SU-DHL-6 (cell line): ENCODE measurements around the gene MEIS3.

Source experiments
- H2AFZ ChIP-seq: fragments of 200-600 bp; sonication (generic); 2 replicates; pipeline ENCODE4 v1.6.1; 2014; ENCODE audit warnings: low read depth, mild to moderate bottlenecking, moderate library complexity, mixed read lengths, antibody characterized with exemption, low read length; ENCODE audit not compliant: severe bottlenecking
- H3F3A ChIP-seq: fragments of 200-600 bp; shearing (Covaris generic); 2 replicates; pipeline ENCODE4 v1.6.0; 2016; ENCODE audit warnings: antibody characterized with exemption, mild to moderate bottlenecking; ENCODE audit not compliant: insufficient read depth
- H3K27ac ChIP-seq: fragments of 200-600 bp; sonication (generic); 2 replicates; pipeline ENCODE4 v1.5.1; 2016; ENCODE audit warnings: low read depth, mild to moderate bottlenecking, low read length, moderate library complexity, mixed read lengths
- H3K27me3 ChIP-seq: fragments of 200-600 bp; sonication (generic), shearing (Covaris generic); 2 replicates; pipeline ENCODE4 v1.6.0; 2014; ENCODE audit warnings: mild to moderate bottlenecking, low read length
- H3K36me3 ChIP-seq: fragments of 200-600 bp; sonication (generic); 2 replicates; pipeline ENCODE4 v1.6.1; 2014; ENCODE audit warnings: mild to moderate bottlenecking, low read length, mixed read lengths
- H3K4me2 ChIP-seq: fragments of 300-600, 200-600 bp; shearing (Covaris generic), sonication (generic); 2 replicates; pipeline ENCODE4 v1.6.0; 2014; ENCODE audit warnings: low read length, low read depth, mild to moderate bottlenecking; ENCODE audit not compliant: poor library complexity, severe bottlenecking
- H3K4me3 ChIP-seq: fragments of 200-600 bp; sonication (generic); 2 replicates; pipeline ENCODE4 v1.5.1; 2014; ENCODE audit warnings: antibody characterized with exemption, low read length, mild to moderate bottlenecking, mixed read lengths; ENCODE audit not compliant: insufficient read depth, poor library complexity, severe bottlenecking
- H3K79me2 ChIP-seq: fragments of 200-600 bp; sonication (generic); 2 replicates; pipeline ENCODE4 v1.6.1; 2014; ENCODE audit warnings: mild to moderate bottlenecking, low read length, moderate library complexity; ENCODE audit not compliant: insufficient read depth
- H3K9ac ChIP-seq: fragments of 200-600 bp; sonication (generic); 2 replicates; pipeline ENCODE4 v1.7.0; 2014; ENCODE audit warnings: mild to moderate bottlenecking, low read length
- H3K9me2 ChIP-seq: fragments of 200-600 bp; sonication (generic); replicated peaks from 2 replicates; pipeline ENCODE4 v1.6.1; 2014; ENCODE audit warnings: low read length; ENCODE audit not compliant: insufficient read depth
- H3K9me3 ChIP-seq: fragments of 200-600 bp; sonication (generic); 2 replicates; pipeline ENCODE4 v1.6.1; 2014; ENCODE audit warnings: low read length, mixed read lengths; ENCODE audit not compliant: insufficient read depth
- H4K20me1 ChIP-seq: fragments of 200-600 bp; sonication (generic); 2 replicates; pipeline ENCODE4 v1.6.1; 2014; ENCODE audit warnings: low read depth, mild to moderate bottlenecking, antibody characterized with exemption, low read length, moderate library complexity, mixed read lengths
- CTCF ChIP-seq: fragments of 200-600 bp; sonication (generic); IDR thresholded peaks from one replicate; pipeline ENCODE4 v1.5.1; 2017; ENCODE audit warnings: antibody characterized with exemption, mild to moderate bottlenecking, low read length, moderate library complexity; ENCODE audit not compliant: insufficient read depth, poor library complexity, severe bottlenecking
- EZH2phosphoT487 ChIP-seq: fragments of 200-600 bp; sonication (generic), shearing (Covaris generic); conservative IDR thresholded peaks from 2 replicates; pipeline ENCODE4 v1.6.1; 2018; ENCODE audit warnings: mild to moderate bottlenecking, antibody characterized with exemption, low read length, moderate library complexity, mixed read lengths

Gene MEIS3

DNA sequence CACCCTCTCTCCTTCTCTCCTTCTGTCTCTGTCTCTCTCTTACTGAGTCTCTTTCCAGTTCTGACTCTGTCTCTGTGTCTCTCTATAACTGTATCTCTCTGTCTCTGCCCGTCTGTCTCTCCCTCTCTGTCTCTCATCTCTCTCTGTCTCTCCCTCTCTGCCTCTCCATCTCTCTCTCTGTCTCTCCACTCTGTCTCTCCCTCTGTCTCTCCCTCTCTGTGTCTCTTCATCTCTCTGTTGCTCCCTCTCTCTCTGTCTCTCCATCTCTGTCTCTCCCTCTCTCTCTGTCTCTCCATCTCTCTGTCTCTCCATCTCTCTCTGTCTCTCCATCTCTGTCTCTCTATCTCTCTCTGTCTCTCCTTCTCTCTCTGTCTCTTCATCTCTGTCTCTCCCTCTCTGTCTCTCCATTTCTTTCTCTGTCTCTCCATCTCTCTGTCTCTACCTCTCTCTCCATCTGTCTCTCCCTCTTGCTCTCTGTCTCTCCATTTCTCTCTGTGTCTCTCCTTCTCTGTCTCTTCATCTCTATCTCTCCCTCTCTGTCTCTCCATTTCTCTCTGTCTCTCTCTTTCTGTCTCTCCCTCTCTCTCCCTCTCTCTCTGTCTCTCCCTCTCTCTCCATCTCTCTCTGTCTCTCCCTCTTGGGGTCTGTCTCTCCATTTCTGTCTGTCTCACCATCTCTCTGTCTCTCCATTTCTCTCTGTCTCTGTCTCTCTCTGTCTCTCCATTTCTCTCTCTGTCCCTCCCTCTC lies 3.3 kb upstream of the MEIS3 start:
- H3K9ac ChIP-seq = no peak overlapping the region
- no peak overlapping the region for H2AFZ ChIP-seq
- no peaks in the 10 kb centered on the region for H4K20me1 ChIP-seq
- no peaks in the 10 kb centered on the region for H3K9me3 ChIP-seq
- TF ChIP-seq CTCF (no peak), EZH2phosphoT487 (no peak)
- H3K79me2 ChIP-seq = no peaks in the 10 kb centered on the region
- H3K4me2 ChIP-seq = no peak overlapping the region
- 0 out of 2 replicates have a peak, but pooled peaks cover 3% of the 10 kb centered on the region for H3K27me3 ChIP-seq
- no peaks in the 10 kb centered on the region for H3K36me3 ChIP-seq
- peaks cover 4% of the 10 kb centered on the region for H3F3A ChIP-seq
- no peak overlapping the region for H3K4me3 ChIP-seq
- no peak overlapping the region for H3K27ac ChIP-seq
- H3K9me2 ChIP-seq = no peaks in the 10 kb centered on the region

DNA sequence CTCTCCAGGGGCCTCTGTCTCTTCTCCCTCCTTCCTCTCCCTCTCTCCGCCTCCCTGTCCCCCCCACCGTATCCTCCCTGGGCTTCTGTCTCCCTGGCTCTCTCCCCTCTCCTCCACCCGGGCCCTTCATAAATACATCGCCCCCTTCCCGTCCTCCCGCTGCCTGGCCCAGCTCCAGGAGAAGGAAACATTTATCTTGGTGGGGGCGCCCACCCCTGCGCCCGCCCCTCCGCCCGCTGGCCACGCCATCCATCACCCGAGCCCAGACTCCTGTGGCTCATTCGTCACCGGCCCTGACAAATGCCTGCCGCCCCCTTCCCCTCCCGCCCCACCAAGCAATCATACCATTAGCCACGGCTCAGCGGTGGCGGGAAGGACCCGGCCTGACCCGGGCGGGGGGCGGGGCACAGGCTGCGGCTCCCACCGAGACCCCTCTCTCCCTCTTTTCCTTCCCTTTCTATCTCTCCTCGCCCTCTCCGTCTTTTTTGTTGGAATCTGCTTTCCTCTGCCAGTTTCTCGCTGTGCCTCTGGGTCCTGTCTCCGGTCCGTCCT lies 2.6 kb upstream of the MEIS3 start:
- Histone ChIP-seq H3F3A (0 out of 2 replicates have a peak, but pooled peaks cover 4% of the 10 kb centered on the region), H3K9me3 (no peaks in the 10 kb centered on the region), H2AFZ (no peak overlapping the region), H3K9me2 (no peaks in the 10 kb centered on the region), H3K27me3 (0 out of 2 replicates have a peak, but pooled peaks cover 3% of the 10 kb centered on the region), H3K36me3 (no peaks in the 10 kb centered on the region), H3K4me2 (no peak overlapping the region), H3K9ac (no peak overlapping the region), H3K27ac (no peak overlapping the region), H4K20me1 (no peaks in the 10 kb centered on the region), H3K79me2 (no peaks in the 10 kb centered on the region), H3K4me3 (no peak overlapping the region)
- TF ChIP-seq CTCF = no peak
- TF ChIP-seq EZH2phosphoT487 = no peak

GRCh38 chr19:47421244-47421786 lies 2.0 kb upstream of the MEIS3 start:
- no peak for TF ChIP-seq CTCF
- TF ChIP-seq EZH2phosphoT487 = no peak
- Histone ChIP-seq H4K20me1 (no peaks in the 10 kb centered on the region), H3K9ac (no peak overlapping the region), H3K9me3 (no peaks in the 10 kb centered on the region), H3F3A (0 out of 2 replicates have a peak, but pooled peaks cover 4% of the 10 kb centered on the region), H3K9me2 (no peaks in the 10 kb centered on the region), H3K4me3 (no peak overlapping the region), H3K36me3 (no peaks in the 10 kb centered on the region), H2AFZ (no peak overlapping the region), H3K4me2 (no peak overlapping the region), H3K27ac (no peak overlapping the region), H3K27me3 (0 out of 2 replicates have a peak, but pooled peaks cover 3% of the 10 kb centered on the region), H3K79me2 (no peaks in the 10 kb centered on the region)
